ENCODE data around the gene MIPOL1. TPM values are rescaled to one million over a fixed set of nuclear protein-coding genes. Genes with fewer than 3 reads are reported as not detected.

Gene MIPOL1
- total RNA-seq, 4 donors from 2014 or later: 4.8 to 21.5 (median 11.8) TPM

- no peak for TF ChIP-seq POLR2A (IDR thresholded peaks at IDR 0.05)
- TF ChIP-seq EP300 (IDR thresholded peaks at IDR 0.05; ENCODE audit: low read depth): no peak
- no peak for TF ChIP-seq CTCF (IDR thresholded peaks at IDR 0.05)
- TF ChIP-seq POLR2AphosphoS5 (IDR thresholded peaks at IDR 0.05): no peak
- Histone ChIP-seq H3K4me1 (peaks cover 0 to 9% (median 0%) of the 10 kb centered on the region in 4 donors), H3K27ac (no peak overlapping the region), H3K27me3 (no peaks in the 10 kb centered on the region), H3K36me3 (no peaks in the 10 kb centered on the region), H3K4me3 (no peak overlapping the region), H3K9me3 (no peaks in the 10 kb centered on the region)
- DNase-seq: no peak
- in situ Hi-C loops (cut with MboI; ENCODE audit: low pct_ligation_motif_present in 1 of 4, low pct_unique_long_range_greater_than_20kb in 1 of 4, low sequenced_read_pairs in 3 of 4) (no loop called here), intact Hi-C loops (cut with DNase I; ENCODE audit: low total_unique reads) (no loop called here)
- WGBS, 2 donors (ENCODE audit: low coverage in 1 of 2): 88 to 94% methylated on average over 3 of the region's 3 CpGs
Measured at GRCh38 chr14:37434867-37435266, 237.1 kb downstream of the MIPOL1 start.

DNA sequence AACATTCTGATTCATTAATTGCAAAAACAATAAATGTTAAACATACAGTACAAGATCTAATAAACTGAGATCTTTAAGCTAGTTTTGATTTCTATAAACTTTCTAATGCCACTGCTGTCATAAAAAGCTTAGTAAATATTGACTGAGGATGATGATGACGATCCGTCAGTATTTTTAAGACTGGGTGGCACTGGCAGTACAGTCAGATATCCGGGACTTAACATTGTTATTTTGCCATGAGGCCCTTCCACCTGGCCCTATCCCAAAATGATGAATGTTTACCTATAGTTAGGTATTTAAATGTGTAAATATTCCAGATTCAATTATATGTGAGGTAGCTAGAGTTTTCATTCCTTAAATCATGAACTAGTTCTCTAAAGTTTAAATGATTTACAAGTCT, 238.8 kb downstream of the MIPOL1 start:
- Histone ChIP-seq H3K36me3 (no peaks in the 10 kb centered on the region), H3K9me3 (no peaks in the 10 kb centered on the region), H3K27me3 (no peaks in the 10 kb centered on the region), H3K4me1 (peaks cover 0 to 9% (median 0%) of the 10 kb centered on the region in 4 donors), H3K4me3 (no peak overlapping the region), H3K27ac (no peak overlapping the region)
- intact Hi-C loops (cut with DNase I; ENCODE audit: low total_unique reads): no loop called here
- in situ Hi-C loops (cut with MboI; ENCODE audit: low pct_ligation_motif_present in 1 of 4, low pct_unique_long_range_greater_than_20kb in 1 of 4, low sequenced_read_pairs in 3 of 4): no loop called here
- no peak for DNase-seq
- no peak for TF ChIP-seq POLR2A (IDR thresholded peaks at IDR 0.05)
- 35 to 46% methylated on average over 3 of the region's 3 CpGs for WGBS, 2 donors (ENCODE audit: low coverage in 1 of 2)

DNA sequence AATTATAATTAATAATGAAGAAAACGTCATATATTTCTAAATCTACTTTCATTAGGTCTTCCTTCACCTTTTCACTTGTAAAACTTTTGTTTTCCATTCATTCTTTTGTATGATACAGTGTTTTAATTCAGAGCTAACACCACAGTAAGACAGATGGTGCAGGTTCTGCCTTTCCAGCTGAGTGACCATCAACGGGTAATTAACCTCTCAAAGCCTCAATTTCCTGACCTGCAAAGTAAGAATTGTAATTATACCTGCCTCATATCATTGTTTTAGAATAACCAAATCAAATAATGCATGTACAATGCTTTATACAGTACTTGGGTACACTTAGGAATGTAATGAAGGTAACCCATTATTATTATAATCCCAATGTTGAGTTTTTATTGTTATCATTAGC, 239.8 kb downstream of the MIPOL1 start:
- Histone ChIP-seq H3K4me1 (peaks cover 0 to 9% (median 0%) of the 10 kb centered on the region in 4 donors), H3K27ac (no peak overlapping the region), H3K4me3 (no peak overlapping the region), H3K36me3 (no peaks in the 10 kb centered on the region), H3K9me3 (no peaks in the 10 kb centered on the region), H3K27me3 (no peaks in the 10 kb centered on the region)
- in situ Hi-C loops (cut with MboI; ENCODE audit: low pct_ligation_motif_present in 1 of 4, low pct_unique_long_range_greater_than_20kb in 1 of 4, low sequenced_read_pairs in 3 of 4): no loop called here
- DNase-seq: no peak
- no peak for TF ChIP-seq POLR2A (IDR thresholded peaks at IDR 0.05)
- 65 to 69% methylated on average over 2 of the region's 2 CpGs for WGBS, 2 donors (ENCODE audit: low coverage in 1 of 2)
- intact Hi-C loops (cut with DNase I; ENCODE audit: low total_unique reads): no loop called here

DNA sequence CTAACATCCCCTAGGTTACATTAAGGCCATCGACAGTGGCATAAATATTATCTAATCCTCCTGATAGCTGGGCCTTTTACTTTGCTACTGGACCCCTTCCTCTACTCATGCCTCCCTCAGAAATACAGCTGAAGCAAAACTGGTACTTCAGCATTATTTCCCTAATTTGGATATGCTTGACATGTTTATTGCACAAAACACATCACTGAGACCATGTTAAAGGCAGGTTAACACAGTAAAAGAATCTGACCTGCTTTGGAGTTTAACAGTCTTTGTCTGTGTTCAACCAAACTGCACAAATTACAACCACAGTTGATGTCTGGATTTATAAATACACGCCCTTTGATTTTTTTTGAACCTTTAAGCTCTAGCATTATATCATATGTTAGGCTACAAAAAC, 240.7 kb downstream of the MIPOL1 start:
- no peak for DNase-seq
- WGBS, 2 donors (ENCODE audit: low coverage in 1 of 2): 80 to 86% methylated on average over 2 of the region's 2 CpGs
- H3K4me3 ChIP-seq: no peak overlapping the region
- in situ Hi-C loops (cut with MboI; ENCODE audit: low pct_ligation_motif_present in 1 of 4, low pct_unique_long_range_greater_than_20kb in 1 of 4, low sequenced_read_pairs in 3 of 4) (no loop called here), intact Hi-C loops (cut with DNase I; ENCODE audit: low total_unique reads) (no loop called here)
- H3K9me3 ChIP-seq: no peaks in the 10 kb centered on the region
- no peaks in the 10 kb centered on the region for H3K36me3 ChIP-seq
- H3K4me1 ChIP-seq: peaks cover 0 to 9% (median 0%) of the 10 kb centered on the region in 4 donors
- H3K27ac ChIP-seq: no peak overlapping the region
- no peaks in the 10 kb centered on the region for H3K27me3 ChIP-seq
- no peak for TF ChIP-seq CTCF (IDR thresholded peaks at IDR 0.05)
- TF ChIP-seq POLR2A (IDR thresholded peaks at IDR 0.05): no peak
- TF ChIP-seq EP300 (IDR thresholded peaks at IDR 0.05; ENCODE audit: low read depth): no peak
- TF ChIP-seq POLR2AphosphoS5 (IDR thresholded peaks at IDR 0.05): no peak

DNA sequence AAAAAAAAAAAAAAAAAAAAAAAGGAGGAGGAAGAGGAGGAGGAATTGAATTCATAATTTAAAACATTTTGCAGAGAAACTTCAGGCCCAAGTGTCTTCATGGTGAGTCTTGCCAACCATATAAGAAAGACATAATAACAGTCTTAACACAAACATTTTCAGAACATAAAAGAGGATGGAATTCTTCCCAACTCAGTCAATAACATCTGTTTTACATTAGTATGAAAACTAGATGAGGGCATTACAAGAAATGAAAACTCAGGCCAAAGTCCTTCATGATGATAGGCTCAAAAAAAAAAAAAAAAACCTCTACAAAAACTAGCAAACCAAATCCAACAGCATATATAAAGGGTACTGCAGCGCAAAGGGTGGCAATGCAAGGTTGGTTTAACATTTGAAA, 245.7 kb downstream of the MIPOL1 start:
- H3K36me3 ChIP-seq: no peaks in the 10 kb centered on the region
- H3K27ac ChIP-seq: no peak overlapping the region
- H3K27me3 ChIP-seq: no peaks in the 10 kb centered on the region
- no peaks in the 10 kb centered on the region for H3K9me3 ChIP-seq
- in situ Hi-C loops (cut with MboI; ENCODE audit: low pct_ligation_motif_present in 1 of 4, low pct_unique_long_range_greater_than_20kb in 1 of 4, low sequenced_read_pairs in 3 of 4): no loop called here
- no peak for DNase-seq
- intact Hi-C loops (cut with DNase I; ENCODE audit: low total_unique reads): no loop called here
- no peak overlapping the region for H3K4me3 ChIP-seq
- WGBS, 2 donors (ENCODE audit: low coverage in 1 of 2): 89% methylated on average over 1 of the region's 1 CpG
- H3K4me1 ChIP-seq: no peaks in the 10 kb centered on the region
- TF ChIP-seq EP300 (IDR thresholded peaks at IDR 0.05; ENCODE audit: low read depth) (no peak), CTCF (IDR thresholded peaks at IDR 0.05) (no peak), POLR2AphosphoS5 (IDR thresholded peaks at IDR 0.05) (no peak), POLR2A (IDR thresholded peaks at IDR 0.05) (no peak)
